GM18499 (cell line): ENCODE data around the gene MPND.

Source experiments
- ATAC-seq: cut with Tn5 transposase; IDR thresholded peaks from one replicate; pipeline ENCODE4 v1.9.1; 2021; ENCODE audit warnings: moderate number of reproducible peaks; ENCODE audit not compliant: insufficient read depth, unreplicated experiment

The MPND gene

DNA sequence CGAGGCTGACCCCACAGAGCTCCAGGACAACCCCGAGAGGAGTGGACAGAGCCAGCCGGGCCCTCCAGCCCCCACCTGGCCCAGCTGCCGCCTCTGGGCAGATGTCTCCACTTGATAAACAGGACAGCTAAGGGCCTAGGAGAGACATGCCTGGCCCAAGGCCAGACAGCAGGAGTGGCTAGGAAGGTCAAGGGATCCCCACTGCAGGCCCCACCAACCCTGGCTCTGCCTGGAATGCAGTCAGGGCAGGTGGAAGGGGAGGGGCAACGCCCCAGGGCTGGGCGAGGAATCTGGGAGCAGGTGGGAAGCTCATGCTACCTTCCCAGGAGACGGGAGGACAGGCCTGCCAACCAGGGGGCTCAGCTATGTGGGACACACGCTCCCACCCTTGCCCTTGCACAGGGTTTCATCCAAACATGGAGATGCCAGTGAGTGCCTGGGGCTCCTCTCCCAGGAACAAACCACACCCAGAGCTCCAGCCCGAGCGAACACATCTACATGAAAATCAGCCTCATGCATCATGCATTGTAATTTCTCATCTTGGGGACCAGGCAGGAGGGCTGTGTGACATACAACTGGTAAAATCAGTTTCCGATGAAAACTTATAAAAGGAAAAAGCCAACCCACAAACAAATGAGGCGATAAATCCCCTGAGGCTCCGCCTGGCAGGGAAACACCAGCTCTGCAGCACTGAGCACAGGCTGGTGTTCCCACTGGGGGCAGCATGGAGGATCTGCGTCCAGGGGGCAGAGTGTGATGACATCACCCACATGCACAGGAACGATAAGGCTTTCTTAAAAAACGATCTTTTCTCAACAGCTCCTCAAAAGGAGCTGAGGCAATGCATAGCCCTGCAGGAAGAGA, 32.0 kb downstream of the MPND start:
- ATAC-seq, result no peak

DNA sequence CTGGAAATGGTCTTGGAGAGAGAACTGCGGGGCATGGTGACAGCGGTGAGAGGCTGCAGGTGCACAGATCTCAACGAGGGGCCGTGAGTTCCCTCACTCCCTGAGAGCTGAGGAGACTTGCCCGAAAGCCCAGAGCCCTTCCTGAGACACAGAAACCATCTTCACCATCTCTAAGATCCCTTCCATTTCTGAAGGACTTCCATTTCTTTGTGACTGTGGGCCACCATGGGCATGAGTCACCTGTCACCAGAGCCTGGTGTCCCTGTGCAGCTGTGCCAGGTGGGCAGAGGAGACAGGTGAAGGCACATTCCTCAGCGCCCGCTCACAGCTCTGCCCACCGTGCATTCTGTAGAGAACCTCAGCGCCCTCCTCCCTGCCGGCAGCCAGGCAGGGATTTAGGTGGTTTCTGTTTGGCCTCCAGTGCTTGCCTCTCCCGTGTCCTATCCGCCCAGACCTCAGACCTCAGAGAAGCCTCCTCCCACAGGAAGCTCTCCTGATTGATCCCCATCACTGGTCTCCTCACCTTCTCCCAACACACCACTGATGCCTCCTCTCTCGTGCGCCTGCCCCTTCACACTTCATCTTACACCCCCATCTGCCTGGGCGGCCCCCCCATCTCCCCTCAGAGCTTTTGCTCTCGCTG, 32.8 kb downstream of the MPND start:
- ATAC-seq, result no peak

GRCh38 chr19:4376671-4376990, 33.3 kb downstream of the MPND start:
- ATAC-seq, result no peak

DNA sequence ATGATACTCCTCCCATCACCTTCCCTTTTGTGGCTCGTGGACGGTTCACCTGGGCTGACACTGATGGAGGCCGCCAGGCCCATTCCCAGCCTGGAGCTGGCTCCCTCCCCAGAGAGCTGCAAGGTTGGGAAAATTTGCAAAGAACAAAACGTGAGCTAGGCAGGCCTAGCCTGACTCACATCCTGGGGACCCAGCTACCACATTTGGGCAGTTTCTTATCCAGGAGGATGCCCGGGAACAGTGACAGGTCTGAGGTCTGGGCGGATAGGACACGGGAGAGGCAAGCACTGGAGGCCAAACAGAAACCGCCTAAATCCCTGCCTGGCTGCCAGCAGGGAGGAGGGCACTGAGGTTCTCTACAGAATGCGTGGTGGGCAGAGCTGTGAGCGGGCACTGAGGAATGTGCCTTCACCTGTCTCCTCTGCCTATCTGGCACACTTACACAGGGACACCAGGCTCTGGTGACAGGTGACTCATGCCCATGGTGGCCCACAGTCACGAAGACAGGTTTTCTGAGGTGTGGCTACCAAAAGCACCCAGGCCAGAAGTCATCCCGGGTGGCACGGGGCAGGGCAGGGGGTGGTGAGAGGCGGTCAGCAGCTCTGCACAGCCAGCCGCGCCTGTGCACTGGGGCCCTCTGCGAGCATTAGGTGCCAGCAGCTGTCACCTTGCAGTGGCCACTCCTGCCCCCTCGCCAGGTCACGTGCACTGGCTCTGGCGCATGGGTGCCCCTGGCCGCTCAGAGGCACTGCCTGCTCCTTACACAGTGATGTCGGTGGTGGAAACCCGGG, 33.8 kb downstream of the MPND start:
- no peak for ATAC-seq

- ATAC-seq, result no peak
These were observed 35.5 kb downstream of the MPND start for GRCh38 chr19:4378886-4379285.

- no peak for ATAC-seq
These were observed 36.3 kb downstream of the MPND start for GRCh38 chr19:4379383-4380253.

GRCh38 chr19:4380254-4380727, 36.9 kb downstream of the MPND start:
- ATAC-seq, result no peak

DNA sequence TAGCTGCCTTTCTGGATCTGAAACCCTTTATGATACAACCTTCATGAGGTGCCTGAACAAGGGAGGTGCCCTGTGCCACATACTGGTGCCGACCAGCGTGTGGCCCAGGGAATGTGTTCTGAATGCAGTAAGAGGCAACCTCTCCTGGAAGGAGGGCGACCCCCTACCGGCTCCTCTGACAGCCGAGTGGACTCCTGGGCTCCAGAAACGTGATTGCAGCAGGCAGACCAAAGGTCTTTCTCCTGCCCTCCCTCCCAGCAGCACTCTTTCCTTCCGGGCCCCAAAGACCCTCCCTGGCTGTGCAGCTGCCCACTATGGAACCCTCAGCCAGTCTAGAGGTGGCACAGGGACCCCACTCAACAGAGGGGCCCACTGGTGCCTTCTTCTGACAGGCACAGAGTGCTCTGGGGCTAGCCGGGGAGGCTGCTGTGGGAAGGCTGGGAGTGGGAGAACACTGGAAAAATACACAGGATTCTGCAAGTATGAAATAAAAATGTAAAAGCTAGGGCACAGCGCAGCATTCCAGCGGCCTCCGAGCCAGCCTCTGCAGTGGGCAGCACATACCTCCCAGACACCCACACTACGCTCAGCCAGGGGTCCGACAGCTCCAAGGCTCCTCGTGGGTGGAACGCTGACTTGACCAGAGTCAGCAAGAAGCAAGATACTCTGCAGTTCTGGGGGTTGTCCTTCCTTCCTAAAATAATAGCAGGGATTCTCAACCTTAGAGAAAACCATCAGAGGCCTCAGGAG, 42.1 kb downstream of the MPND start:
- no peak for ATAC-seq

- no peak for ATAC-seq
These were observed 42.9 kb downstream of the MPND start for GRCh38 chr19:4386041-4386782.

GRCh38 chr19:4388337-4389063, 45.1 kb downstream of the MPND start:
- no peak for ATAC-seq

- ATAC-seq, result no peak
These were observed 45.7 kb downstream of the MPND start for GRCh38 chr19:4389064-4389375.

DNA sequence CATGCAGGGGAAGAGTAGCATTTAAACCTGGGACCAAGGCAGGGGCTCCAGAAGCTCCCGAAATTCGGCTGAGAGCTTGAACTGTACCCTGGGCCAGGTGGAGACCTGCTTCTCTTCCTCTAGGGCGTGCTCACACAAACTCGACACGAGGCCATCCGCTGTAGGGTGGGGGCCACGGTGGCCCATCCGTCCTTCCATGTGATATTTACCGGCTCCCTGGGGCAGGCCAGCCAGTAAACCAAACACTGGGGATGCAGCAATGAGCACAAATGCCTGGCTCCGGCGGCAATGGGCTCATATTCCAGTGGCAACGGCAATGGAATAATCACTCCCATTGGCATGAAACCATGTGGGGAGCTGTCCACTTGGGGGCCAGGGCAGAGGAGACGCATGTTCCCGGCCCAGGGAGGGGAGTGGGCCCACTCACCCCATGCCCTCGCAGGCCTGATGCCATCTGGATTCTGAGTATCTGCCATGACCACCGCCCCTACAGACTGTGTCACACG, 46.2 kb downstream of the MPND start:
- ATAC-seq, result no peak

- ATAC-seq, result no peak
These were observed 46.7 kb downstream of the MPND start for GRCh38 chr19:4390017-4390566.

DNA sequence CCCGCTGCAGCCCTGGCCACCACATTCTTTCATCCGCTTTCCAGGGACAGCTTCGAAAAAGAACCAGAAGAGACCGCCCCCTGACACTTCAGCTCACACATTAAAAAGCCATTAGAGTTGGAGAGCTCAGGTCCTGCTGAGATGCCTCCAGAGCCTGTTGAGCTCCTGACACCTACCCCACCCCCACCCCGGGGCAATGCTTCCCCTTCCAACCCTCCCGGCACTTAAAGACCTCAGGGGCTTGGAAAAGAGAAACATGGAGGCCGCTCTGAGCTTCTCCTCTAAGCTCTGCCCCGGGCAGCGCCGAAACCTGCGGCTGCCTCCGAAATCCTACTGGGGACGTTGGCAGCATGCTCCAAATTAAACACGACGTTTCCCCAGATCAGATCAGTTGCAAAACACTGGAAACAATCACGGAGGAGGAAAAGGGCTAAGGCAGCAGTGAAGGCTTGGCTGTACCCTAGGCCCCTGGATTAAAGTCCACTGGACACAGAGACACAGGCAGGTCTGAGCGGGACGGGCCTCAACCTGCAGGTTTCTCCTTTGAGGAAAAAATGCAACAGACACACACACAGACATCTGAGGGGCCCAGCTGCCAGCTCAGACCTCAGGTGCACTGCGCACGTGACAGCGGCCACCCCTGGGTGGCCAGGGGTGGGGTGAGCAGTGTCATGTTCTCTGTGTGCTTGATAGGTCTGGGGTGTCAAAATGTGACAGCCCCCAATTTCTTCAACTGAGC, 47.4 kb downstream of the MPND start:
- ATAC-seq, result no peak

GRCh38 chr19:4391306-4391693, 47.9 kb downstream of the MPND start:
- no peak for ATAC-seq

- no peak for ATAC-seq
These were observed 48.5 kb downstream of the MPND start for GRCh38 chr19:4391701-4392483.
